Cerebellar cortex (tissue), 1 donor: ENCODE results near the gene STK24.
A peak's percentile ranks its signal among the peaks of the same experiment; 100 is the strongest.

ENCODE experiments used
- DNase-seq: peaks from one replicate; pipeline ENCODE4 v3.0.0-alpha.2; 2015; ENCODE audit warnings: low spot score

STK24 gene

GRCh38 chr13:98510156-98510509 is 66.8 kb downstream of the STK24 start:
- no peak for DNase-seq

GRCh38 chr13:98509271-98510155 is 67.4 kb downstream of the STK24 start:
- DNase-seq: no peak

- no peak for DNase-seq
These were observed 68.2 kb downstream of the STK24 start for GRCh38 chr13:98508685-98509084.

GRCh38 chr13:98508280-98508679 is 68.6 kb downstream of the STK24 start:
- DNase-seq: no peak

GRCh38 chr13:98507282-98507797 is 69.6 kb downstream of the STK24 start:
- DNase-seq: peak; percentile 71

- no peak for DNase-seq
These were observed 70.1 kb downstream of the STK24 start for GRCh38 chr13:98506728-98507230.

GRCh38 chr13:98506322-98506721 is 70.6 kb downstream of the STK24 start:
- DNase-seq: peak; percentile 53

- DNase-seq: no peak
These were observed 71.7 kb downstream of the STK24 start for GRCh38 chr13:98505217-98505616.

GRCh38 chr13:98504371-98504963 is 72.4 kb downstream of the STK24 start:
- no peak for DNase-seq

- DNase-seq: no peak
These were observed 72.9 kb downstream of the STK24 start for GRCh38 chr13:98504029-98504351.

GRCh38 chr13:98503175-98504028 is 73.5 kb downstream of the STK24 start:
- DNase-seq: no peak

- DNase-seq: no peak
These were observed 75.9 kb downstream of the STK24 start for GRCh38 chr13:98500963-98501421.

GRCh38 chr13:98496966-98497365 is 79.9 kb downstream of the STK24 start:
- DNase-seq: no peak

- DNase-seq: no peak
These were observed 80.5 kb downstream of the STK24 start for GRCh38 chr13:98496479-98496791.

GRCh38 chr13:98495627-98496478 is 81.1 kb downstream of the STK24 start:
- no peak for DNase-seq

GRCh38 chr13:98494769-98495168 is 82.1 kb downstream of the STK24 start:
- no peak for DNase-seq

- DNase-seq: no peak
These were observed 83.7 kb downstream of the STK24 start for GRCh38 chr13:98493042-98493712.

GRCh38 chr13:98492335-98493041 is 84.4 kb downstream of the STK24 start:
- DNase-seq: no peak

- DNase-seq: no peak
These were observed 86.0 kb downstream of the STK24 start for GRCh38 chr13:98490866-98491265.

GRCh38 chr13:98490195-98490836 is 86.6 kb downstream of the STK24 start:
- no peak for DNase-seq
